HG03460 (cell line): ENCODE measurements around the gene TRIM9.

Experiments
- ATAC-seq: cut with Tn5 transposase; IDR thresholded peaks from one replicate; pipeline ENCODE4 v1.9.1; 2021; ENCODE audit not compliant: unreplicated experiment

TRIM9 gene

DNA sequence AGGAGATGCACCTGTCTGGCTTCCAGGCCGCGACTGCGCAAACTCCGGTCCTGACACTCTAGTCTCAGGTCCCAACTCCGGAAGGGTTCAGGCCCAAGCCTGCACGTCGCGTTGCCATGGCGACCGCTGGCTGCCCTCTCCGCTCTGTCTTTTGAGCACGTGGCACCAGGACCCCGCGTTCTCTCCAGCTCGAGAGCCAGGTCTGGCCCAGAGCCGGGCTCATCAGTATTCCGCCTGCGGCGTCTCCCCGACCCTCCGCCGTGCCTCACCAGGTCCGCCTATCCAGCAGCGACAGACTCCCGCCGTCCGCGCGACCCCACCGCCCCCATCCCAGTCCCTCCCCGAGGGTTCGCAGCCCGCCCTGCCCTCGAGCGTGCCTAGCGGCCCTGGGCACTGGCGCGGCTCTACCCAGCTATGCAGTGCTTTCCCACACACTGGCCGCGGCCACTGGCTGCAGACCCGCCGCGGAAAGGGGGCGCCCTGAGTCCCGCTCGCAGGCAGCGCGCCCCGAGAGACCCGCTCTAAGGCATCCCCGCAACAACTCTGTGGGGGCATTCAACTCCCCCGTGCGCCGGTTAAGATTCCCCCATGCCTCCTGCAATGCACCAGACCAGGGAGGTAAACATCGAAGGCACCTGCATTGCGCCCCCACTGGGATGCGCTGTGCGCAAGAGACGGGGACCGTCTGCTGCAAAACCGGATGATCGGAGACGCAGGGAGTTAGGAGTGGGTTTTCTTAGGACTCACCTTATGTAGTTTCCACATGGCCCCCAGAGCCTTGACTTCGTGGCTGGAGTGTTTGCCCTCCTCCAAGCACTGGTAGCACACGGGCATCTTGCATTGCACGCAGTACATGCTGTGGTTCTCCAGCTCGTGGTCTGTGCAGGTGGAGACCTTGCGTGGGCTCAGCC is 1.3 kb downstream of the TRIM9 start:
- no peak for ATAC-seq

DNA sequence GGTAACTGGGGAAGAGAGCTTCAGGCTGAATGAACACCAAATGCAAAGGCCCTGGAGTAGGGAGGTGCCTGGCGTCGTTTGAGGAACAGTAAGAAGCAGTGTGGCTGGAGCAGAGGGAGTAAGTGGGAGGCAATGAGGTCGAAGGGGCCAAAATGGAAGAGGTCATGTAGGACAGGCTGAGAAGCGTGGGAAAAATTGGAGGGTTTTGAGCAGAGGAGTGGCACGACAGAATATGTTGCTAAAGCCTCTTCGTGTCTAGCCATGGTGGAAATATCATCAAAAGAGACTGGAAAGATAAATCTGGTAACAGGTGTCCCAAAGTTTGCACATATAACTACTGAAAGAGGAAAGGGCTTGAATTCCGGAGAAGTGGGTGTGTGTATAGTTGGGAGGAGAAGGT is 1.9 kb downstream of the TRIM9 start:
- ATAC-seq, result no peak

GRCh38 chr14:51089278-51089677 is 5.6 kb downstream of the TRIM9 start:
- no peak for ATAC-seq

GRCh38 chr14:51087031-51087441 is 7.9 kb downstream of the TRIM9 start:
- ATAC-seq, result no peak

- no peak for ATAC-seq
Observed at GRCh38 chr14:51086044-51086443, 8.9 kb downstream of the TRIM9 start.

DNA sequence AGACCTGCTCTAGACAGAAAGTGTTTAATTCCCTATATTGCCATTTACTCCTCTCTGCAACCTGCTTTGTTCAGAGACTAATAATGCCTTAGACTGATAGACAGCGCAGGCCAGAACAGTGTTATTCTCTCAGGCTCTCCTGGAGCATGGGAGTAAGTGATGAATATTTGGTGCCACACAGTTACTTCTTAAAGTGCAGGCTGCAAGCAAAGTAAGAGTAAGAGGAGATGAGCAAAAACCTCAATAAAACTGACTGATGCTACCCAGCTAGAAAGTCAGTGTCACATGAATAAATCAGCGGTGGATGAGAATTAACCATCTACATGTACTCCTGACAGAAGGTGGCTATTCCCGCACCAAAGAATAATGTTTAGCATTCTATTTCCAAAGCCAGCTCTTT is 9.9 kb downstream of the TRIM9 start:
- ATAC-seq, result no peak

DNA sequence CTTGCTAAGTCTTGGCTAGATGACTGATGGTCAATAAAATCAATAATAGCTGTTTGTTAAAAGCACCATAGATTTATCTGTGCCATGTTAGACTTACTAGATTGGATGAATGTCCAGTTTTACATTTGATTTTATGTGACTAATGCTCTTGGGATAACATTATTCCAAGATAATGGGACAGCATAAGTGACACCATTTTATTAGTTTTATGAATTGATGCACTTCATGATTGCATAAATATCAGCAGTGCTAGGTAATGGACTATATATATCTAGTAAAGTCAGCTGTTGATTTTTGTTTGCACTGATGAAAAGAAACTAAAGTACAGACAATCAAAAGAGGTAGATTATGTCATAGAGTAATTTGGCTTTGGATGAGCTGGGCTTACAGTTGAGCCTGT is 10.4 kb downstream of the TRIM9 start:
- ATAC-seq, result no peak

DNA sequence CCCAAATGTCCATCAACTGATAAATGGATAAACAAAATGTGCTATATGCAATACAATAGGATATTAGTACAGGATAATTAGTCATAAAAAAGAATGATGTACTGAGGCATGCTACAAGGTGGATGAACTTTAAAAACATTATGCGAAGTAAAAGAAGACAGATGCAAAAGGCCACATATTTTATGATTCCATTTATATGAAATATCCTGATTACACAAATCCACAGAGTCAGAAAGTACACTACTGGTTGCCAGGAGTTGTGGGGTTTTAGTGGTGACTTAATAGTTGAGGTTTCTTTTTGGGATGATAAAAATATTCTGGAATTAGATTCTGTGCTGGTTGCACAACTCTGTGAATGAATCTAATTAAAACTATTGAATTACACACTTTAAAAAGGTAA is 12.6 kb downstream of the TRIM9 start:
- no peak for ATAC-seq

- ATAC-seq, result no peak
Observed at GRCh38 chr14:51081712-51082111, 13.2 kb downstream of the TRIM9 start.

DNA sequence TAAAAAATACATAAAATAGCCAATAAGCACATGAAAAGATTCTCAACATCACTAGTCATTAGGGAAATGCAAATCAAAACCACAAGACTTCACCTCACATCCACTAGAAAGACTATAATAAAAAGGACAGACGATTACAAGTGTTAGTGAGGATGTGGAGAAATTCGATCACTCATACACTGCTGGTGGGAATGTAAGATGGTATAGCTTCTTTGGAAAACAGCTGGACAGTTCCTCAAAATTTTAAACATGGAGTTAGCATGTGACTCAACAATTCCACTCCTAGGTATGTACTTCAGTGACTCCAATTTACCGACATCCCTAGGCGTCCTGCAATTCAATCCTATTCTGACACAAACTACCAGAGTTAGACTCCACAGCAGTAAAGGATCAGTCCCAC is 13.7 kb downstream of the TRIM9 start:
- no peak for ATAC-seq

- no peak for ATAC-seq
Observed at GRCh38 chr14:51080645-51081044, 14.3 kb downstream of the TRIM9 start.

DNA sequence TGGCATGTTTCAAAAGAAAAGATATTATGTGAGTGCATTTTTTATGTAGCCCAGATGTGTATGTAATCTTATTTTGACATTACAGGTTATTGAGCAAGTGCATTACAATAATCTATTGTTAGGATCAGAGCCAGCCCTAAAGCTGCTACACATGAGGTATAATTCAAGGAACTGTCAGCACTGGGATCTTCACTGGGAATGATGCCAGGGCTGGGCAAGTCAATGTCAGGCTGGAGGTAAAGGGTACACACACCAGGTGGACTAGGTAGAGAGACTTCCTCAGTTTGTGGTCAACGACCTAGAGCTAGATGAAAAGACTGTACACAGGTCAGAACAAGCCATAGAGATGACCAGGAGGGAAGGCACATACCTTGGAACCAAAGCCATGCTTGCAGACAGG is 15.4 kb downstream of the TRIM9 start:
- ATAC-seq, result no peak

DNA sequence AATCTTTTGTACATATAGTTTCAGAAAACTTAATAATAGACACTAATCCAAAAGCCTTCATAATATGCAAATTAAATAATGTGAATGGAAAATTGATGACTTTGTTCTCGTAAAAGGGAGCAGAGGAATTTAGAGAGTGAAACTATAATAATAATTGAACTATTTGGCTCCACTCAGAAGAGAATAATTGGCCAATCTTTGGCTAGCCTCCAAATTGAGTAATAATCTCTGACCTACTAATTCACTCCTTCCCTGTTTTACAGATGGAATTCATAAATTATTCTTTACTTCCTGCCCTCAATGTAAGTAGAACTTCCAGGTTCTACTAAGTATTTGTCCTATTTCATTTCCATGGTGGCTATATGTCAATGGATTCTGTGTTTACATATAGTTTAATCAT is 15.8 kb downstream of the TRIM9 start:
- ATAC-seq, result no peak

DNA sequence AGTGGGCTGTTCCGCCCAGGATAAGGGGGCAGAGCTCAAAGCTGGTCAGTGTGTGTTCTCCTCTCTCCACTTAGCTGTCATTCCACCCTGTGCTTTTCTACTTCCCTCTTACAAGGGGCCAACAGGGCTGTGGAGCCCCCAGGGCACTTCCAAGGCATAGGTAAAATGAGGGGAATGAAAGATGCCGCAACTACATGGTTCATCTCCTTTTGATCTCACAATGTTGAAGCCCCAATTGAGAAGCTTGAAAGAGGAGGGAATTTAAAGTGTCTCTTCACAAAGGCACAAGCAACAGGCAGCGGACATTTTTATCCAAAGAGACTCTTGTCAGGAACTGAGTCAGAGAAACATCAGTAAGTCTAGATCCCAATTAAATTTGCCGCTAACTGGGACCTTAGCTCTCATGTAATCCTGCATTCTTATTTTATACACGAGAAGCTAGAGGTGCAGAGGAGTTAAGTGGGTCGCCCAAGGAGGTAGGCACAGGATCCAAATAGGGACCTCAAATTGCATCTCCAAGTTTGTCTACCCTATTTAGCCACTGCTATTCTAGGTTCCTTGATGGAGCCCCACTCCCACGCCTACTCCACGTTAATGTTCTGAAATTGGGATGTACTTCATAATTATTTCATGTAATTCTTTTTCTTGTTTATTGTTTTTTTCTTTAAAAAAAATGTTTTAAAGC is 20.1 kb downstream of the TRIM9 start:
- no peak for ATAC-seq

DNA sequence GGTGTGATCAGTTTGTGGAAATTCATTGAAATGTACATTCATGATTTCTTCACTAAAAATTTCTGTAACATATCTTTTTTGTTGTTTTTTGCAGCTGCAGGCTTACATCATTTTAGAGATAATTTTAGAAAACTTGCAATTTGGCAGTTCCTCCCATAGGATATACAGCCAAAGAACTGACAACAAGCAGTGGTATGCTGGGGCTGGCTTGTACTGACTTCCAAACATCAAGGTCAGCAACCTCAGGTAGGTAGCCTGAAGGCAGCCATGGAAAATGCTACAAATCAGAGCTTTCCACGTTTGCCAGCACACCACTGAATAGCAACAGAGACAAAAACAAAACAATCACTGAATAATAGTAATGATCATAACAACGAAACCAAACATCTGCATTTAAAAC is 21.2 kb downstream of the TRIM9 start:
- ATAC-seq, result no peak

GRCh38 chr14:51072976-51073375 is 21.9 kb downstream of the TRIM9 start:
- ATAC-seq, result no peak

- ATAC-seq, result no peak
Observed at GRCh38 chr14:51071857-51072256, 23.0 kb downstream of the TRIM9 start.

DNA sequence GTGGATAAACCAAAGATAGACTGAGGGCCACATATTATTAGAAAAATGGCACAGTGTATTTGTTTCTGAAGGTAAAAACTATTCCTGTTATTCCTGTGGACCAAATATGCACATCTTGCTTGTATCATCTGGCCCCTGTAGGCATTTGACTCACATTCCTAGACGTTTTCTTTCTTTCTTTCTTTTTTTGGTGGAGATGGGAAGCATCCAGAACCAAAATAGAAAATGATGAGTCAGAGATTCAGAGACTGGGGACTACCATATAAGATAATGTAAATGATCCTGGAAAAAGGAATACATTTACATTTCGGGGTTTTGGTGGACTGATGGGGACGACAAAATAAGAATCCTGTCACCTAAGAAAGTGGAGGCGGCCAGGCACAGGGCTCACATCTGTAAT is 24.2 kb downstream of the TRIM9 start:
- ATAC-seq, result no peak

- no peak for ATAC-seq
Observed at GRCh38 chr14:51069055-51069454, 25.9 kb downstream of the TRIM9 start.

DNA sequence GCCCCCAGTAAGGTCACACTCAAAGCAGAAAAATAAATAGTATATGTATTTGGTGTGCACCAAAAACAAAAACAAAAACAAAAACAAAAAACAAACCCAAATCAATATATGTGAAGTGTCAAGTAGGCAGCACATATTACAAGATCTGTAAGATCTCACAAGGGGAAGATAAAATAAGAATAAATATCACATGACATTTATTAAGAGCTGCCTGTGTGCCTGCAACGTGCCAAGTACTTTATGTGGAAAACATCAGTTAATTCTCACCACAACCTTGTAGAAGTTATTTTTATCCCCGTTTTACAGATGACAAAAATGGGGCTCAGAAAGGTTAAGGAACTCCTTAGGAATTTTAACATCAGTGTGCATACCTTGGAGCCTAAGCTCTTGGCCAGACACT is 26.6 kb downstream of the TRIM9 start:
- ATAC-seq, result no peak

GRCh38 chr14:51067295-51067694 is 27.6 kb downstream of the TRIM9 start:
- ATAC-seq, result no peak

- no peak for ATAC-seq
Observed at GRCh38 chr14:51066576-51066975, 28.3 kb downstream of the TRIM9 start.
